Neural progenitor cell (in vitro differentiated cells): ENCODE measurements around the gene C1QA.

Experiments
- CTCF ChIP-seq: fragments of 200-600 bp; sonication (generic); IDR thresholded peaks from 2 replicates; pipeline ENCODE4 v1.5.1; 2017; ENCODE audit warnings: antibody characterized with exemption, mild to moderate bottlenecking
- EZH2 ChIP-seq: fragments of 200-600 bp; sonication (generic); IDR thresholded peaks from 2 replicates; pipeline ENCODE4 v1.6.1; 2017; ENCODE audit warnings: antibody characterized with exemption, mild to moderate bottlenecking, moderate library complexity
- EZH2phosphoT487 ChIP-seq: fragments of 200-600 bp; sonication (generic); IDR thresholded peaks from 2 replicates; pipeline ENCODE4 v1.6.1; 2017; ENCODE audit warnings: antibody characterized with exemption

DNA sequence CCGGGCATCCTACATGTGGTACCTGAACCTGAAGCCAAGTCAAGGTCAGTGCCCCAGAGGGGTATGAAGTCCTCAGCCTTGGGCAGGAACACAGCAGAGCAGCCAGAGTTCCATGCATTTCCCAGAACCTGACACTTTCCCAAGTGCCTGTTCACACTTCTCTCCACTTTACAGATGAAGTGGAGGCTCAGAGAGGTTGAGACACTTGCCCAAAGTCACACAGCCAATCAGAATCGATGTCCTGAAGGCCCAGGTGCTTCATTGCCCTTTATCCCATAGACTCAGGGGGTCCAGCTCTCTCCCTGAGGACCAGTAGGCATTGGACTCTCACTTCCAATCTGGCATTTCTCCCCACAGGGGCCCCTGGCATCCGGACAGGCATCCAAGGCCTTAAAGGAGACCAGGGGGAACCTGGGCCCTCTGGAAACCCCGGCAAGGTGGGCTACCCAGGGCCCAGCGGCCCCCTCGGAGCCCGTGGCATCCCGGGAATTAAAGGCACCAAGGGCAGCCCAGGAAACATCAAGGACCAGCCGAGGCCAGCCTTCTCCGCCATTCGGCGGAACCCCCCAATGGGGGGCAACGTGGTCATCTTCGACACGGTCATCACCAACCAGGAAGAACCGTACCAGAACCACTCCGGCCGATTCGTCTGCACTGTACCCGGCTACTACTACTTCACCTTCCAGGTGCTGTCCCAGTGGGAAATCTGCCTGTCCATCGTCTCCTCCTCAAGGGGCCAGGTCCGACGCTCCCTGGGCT, 2.2 kb downstream of the C1QA start:
- TF ChIP-seq CTCF = no peak
- no peak for TF ChIP-seq EZH2
- no peak for TF ChIP-seq EZH2phosphoT487
